Fibroblast of lung (primary cell): Measurements from ENCODE around the gene PDZD2. TPM values are rescaled to one million over a fixed set of nuclear protein-coding genes. Genes with fewer than 3 reads are reported as not detected.

Experiments
- DNase-seq, 2 donors: peaks; one replicate each; pipeline versions ENCODE4 v3.0.0 to v3.0.0-alpha.2; 2010; ENCODE audit warnings: low read depth in 2 of 2
- H2AFZ ChIP-seq: 2 replicates; pipeline ENCODE4 v1.5.1; 2012; ENCODE audit warnings: low read length, control low read depth, inconsistent platforms
- H3K27ac ChIP-seq: 2 replicates; pipeline ENCODE4 v1.5.1; 2011; ENCODE audit warnings: low read length, control low read depth; ENCODE audit not compliant: insufficient read depth
- H3K27me3 ChIP-seq: 2 replicates; pipeline ENCODE4 v1.5.1; 2011; ENCODE audit warnings: mild to moderate bottlenecking, low read length; ENCODE audit not compliant: control insufficient read depth, insufficient read depth
- H3K36me3 ChIP-seq: 2 replicates; pipeline ENCODE4 v1.5.1; 2011; ENCODE audit warnings: low read length; ENCODE audit not compliant: control insufficient read depth, insufficient read depth
- H3K4me1 ChIP-seq: 2 replicates; pipeline ENCODE4 v1.5.1; 2011; ENCODE audit warnings: low read length; ENCODE audit not compliant: control insufficient read depth, insufficient read depth; ENCODE audit errors: extremely low read depth
- H3K4me2 ChIP-seq: 2 replicates; pipeline ENCODE4 v1.5.1; 2011; ENCODE audit warnings: low read length, control low read depth; ENCODE audit not compliant: insufficient read depth; ENCODE audit errors: extremely low read depth
- H3K4me3 ChIP-seq, 4 experiments: fragments of 200-600 bp in 1 of 4; sonication (generic) in 1 of 4; replicated peaks in 1 of 4; 2 replicates each; pipeline ENCODE4 v1.5.1; 2011 to 2016; ENCODE audit warnings: low read length in 4 of 4, low read depth in 3 of 4, mild to moderate bottlenecking in 3 of 4, control low read depth in 2 of 4, inconsistent platforms in 1 of 4, mixed read lengths in 1 of 4; ENCODE audit not compliant: insufficient read depth in 1 of 4; ENCODE audit errors: control extremely low read depth in 1 of 4
- H3K79me2 ChIP-seq: 2 replicates; pipeline ENCODE4 v1.5.1; 2012; ENCODE audit warnings: mild to moderate bottlenecking, low read length, inconsistent platforms; ENCODE audit not compliant: control insufficient read depth, insufficient read depth
- H3K9ac ChIP-seq: 2 replicates; pipeline ENCODE4 v1.5.1; 2011; ENCODE audit warnings: mild to moderate bottlenecking, low read length, control low read depth; ENCODE audit not compliant: insufficient read depth
- H3K9me3 ChIP-seq: 2 replicates; pipeline ENCODE4 v1.5.1; 2012; ENCODE audit warnings: low read depth, low read length; ENCODE audit not compliant: control insufficient read depth, insufficient read depth
- H4K20me1 ChIP-seq: 2 replicates; pipeline ENCODE4 v1.5.1; 2011; ENCODE audit warnings: low read length; ENCODE audit not compliant: control insufficient read depth, insufficient read depth; ENCODE audit errors: extremely low read depth
- CTCF ChIP-seq, 2 donors: IDR thresholded peaks in 1 of 2; conservative IDR thresholded peaks in 1 of 2; 1 replicate in 1 of 2; 2 replicates in 1 of 2; pipeline ENCODE4 v1.5.1; 2011 to 2012; ENCODE audit warnings: low read length in 2 of 2, control low read depth in 1 of 2, inconsistent platforms in 1 of 2, low read depth in 1 of 2, mild to moderate bottlenecking in 1 of 2
- EZH2 ChIP-seq: IDR thresholded peaks from 2 replicates; pipeline ENCODE4 v1.5.1; 2012; ENCODE audit warnings: low read length, control low read depth, mild to moderate bottlenecking; ENCODE audit errors: missing control alignments
- polyA plus RNA-seq, 2 donors: library from polyadenylated mRNA; depleted of rRNA in 1 of 2; stranded (reverse) in 1 of 2; unstranded in 1 of 2; fragments of >200 nt; gene quantifications; 2 replicates each; pipeline ENCODE4 v1.2.1, GENCODE V29; 2011 to 2012; ENCODE audit warnings: missing spikeins in 1 of 2
- total RNA-seq: library from RNA; depleted of rRNA; stranded (reverse); fragments of >200 nt; gene quantifications from 2 replicates; pipeline ENCODE4 v1.2.1, GENCODE V29; 2014

PDZD2 gene
- total and polyA plus RNA-seq, 2 donors (not counting 1 experiment from before 2014, with no cell fraction given): 0.33 to 0.40 TPM

GRCh38 chr5:31888564-31888963 is 249.6 kb downstream of the PDZD2 start:
- Histone ChIP-seq H3K9me3 (no peaks in the 10 kb centered on the region), H3K27me3 (peaks cover 3% of the 10 kb centered on the region), H3K27ac (no peak overlapping the region), H4K20me1 (no peaks in the 10 kb centered on the region), H3K9ac (no peak overlapping the region), H3K4me3 (no peak overlapping the region), H3K36me3 (no peaks in the 10 kb centered on the region), H3K4me1 (no peaks in the 10 kb centered on the region), H3K79me2 (no peaks in the 10 kb centered on the region), H2AFZ (no peak overlapping the region), H3K4me2 (no peak overlapping the region)
- TF ChIP-seq EZH2: no peak
- no peak for TF ChIP-seq CTCF (conservative IDR thresholded peaks at IDR 0.05 in 1 of 2, IDR thresholded peaks at IDR 0.05 in 1 of 2; ENCODE audit: low read depth in 1 of 2, low read length in 2 of 2)
- no peak for DNase-seq

GRCh38 chr5:31889001-31889561 is 250.2 kb downstream of the PDZD2 start:
- H2AFZ ChIP-seq: no peak overlapping the region
- H3K79me2 ChIP-seq: no peaks in the 10 kb centered on the region
- no peak overlapping the region for H3K27ac ChIP-seq
- no peaks in the 10 kb centered on the region for H3K36me3 ChIP-seq
- peaks cover 3% of the 10 kb centered on the region for H3K27me3 ChIP-seq
- no peaks in the 10 kb centered on the region for H3K9me3 ChIP-seq
- DNase-seq: peak; percentile 6 to 9
- H3K4me2 ChIP-seq: no peak overlapping the region
- no peaks in the 10 kb centered on the region for H3K4me1 ChIP-seq
- no peak overlapping the region for H3K9ac ChIP-seq
- no peaks in the 10 kb centered on the region for H4K20me1 ChIP-seq
- no peak overlapping the region for H3K4me3 ChIP-seq
- TF ChIP-seq EZH2 (no peak), CTCF (conservative IDR thresholded peaks at IDR 0.05 in 1 of 2, IDR thresholded peaks at IDR 0.05 in 1 of 2; ENCODE audit: low read depth in 1 of 2, low read length in 2 of 2) (no peak)

- peaks cover 3% of the 10 kb centered on the region for H3K27me3 ChIP-seq
- no peaks in the 10 kb centered on the region for H3K4me1 ChIP-seq
- H3K9ac ChIP-seq: no peak overlapping the region
- no peak overlapping the region for H3K4me2 ChIP-seq
- no peak for DNase-seq
- no peaks in the 10 kb centered on the region for H3K36me3 ChIP-seq
- no peaks in the 10 kb centered on the region for H4K20me1 ChIP-seq
- H3K9me3 ChIP-seq: no peaks in the 10 kb centered on the region
- no peak overlapping the region for H3K4me3 ChIP-seq
- TF ChIP-seq EZH2: no peak
- TF ChIP-seq CTCF (conservative IDR thresholded peaks at IDR 0.05 in 1 of 2, IDR thresholded peaks at IDR 0.05 in 1 of 2; ENCODE audit: low read depth in 1 of 2, low read length in 2 of 2): no peak
- H2AFZ ChIP-seq: no peak overlapping the region
- H3K79me2 ChIP-seq: no peaks in the 10 kb centered on the region
- H3K27ac ChIP-seq: no peak overlapping the region
Observed at GRCh38 chr5:31890046-31890445, 251.1 kb downstream of the PDZD2 start.
